Cardiac muscle cell (in vitro differentiated cells and primary cell): Measurements from ENCODE around the gene ARX. TPM values are rescaled to one million over a fixed set of nuclear protein-coding genes. Genes with fewer than 3 reads are reported as not detected.

Source experiments
- DNase-seq, 2 donors: peaks; one replicate each; pipeline versions ENCODE4 v3.0.0 to v3.0.0-alpha.2; 2010 to 2017; ENCODE audit warnings: low read depth in 1 of 2, low spot score in 1 of 2
- H3K27ac ChIP-seq: fragments of 200-600 bp; sonication (generic); 2 replicates; pipeline ENCODE4 v1.5.1; 2016
- H3K27me3 ChIP-seq: fragments of 200-600 bp; sonication (generic); 2 replicates; pipeline ENCODE4 v1.6.0; 2016; ENCODE audit warnings: control low read depth
- H3K36me3 ChIP-seq: fragments of 200-600 bp; sonication (generic); 2 replicates; pipeline ENCODE4 v1.5.1; 2016; ENCODE audit warnings: control low read depth
- H3K4me1 ChIP-seq: fragments of 200-600 bp; sonication (generic); 2 replicates; pipeline ENCODE4 v1.8.1; 2017; ENCODE audit warnings: low read depth, mild to moderate bottlenecking, mixed run types
- H3K4me3 ChIP-seq: fragments of 200-600 bp; sonication (generic); 2 replicates; pipeline ENCODE4 v1.5.1; 2016; ENCODE audit warnings: mild to moderate bottlenecking
- H3K9me3 ChIP-seq: fragments of 200-600 bp; sonication (generic); 2 replicates; pipeline ENCODE4 v1.5.1; 2017; ENCODE audit warnings: low read depth, mild to moderate bottlenecking, control low read depth
- CTCF ChIP-seq: IDR thresholded peaks from 2 replicates; pipeline ENCODE4 v1.5.1; 2012; ENCODE audit warnings: low read depth, mild to moderate bottlenecking, low read length
- polyA plus RNA-seq: library from polyadenylated mRNA; unstranded; fragments of >200 nt; fragmentation: Nextera tagmentation; extraction: Ambion mirVana; gene quantifications from 2 replicates; pipeline ENCODE4 v1.2.1, GENCODE V29; 2016
- total RNA-seq: library from RNA; depleted of rRNA; stranded (reverse); fragments of >200 nt; gene quantifications from 2 replicates; pipeline ENCODE4 v1.2.3, GENCODE V29; 2016

Gene ARX
- total and polyA plus RNA-seq, 2 experiments from 2014 or later, result not detected

- H3K27me3 ChIP-seq, result peaks cover 99% of the 10 kb centered on the region
- H3K4me1 ChIP-seq, result peaks cover 13% of the 10 kb centered on the region
- H3K4me3 ChIP-seq, result no peak overlapping the region
- TF ChIP-seq CTCF, result no peak
- H3K36me3 ChIP-seq, result no peaks in the 10 kb centered on the region
- H3K27ac ChIP-seq, result no peak overlapping the region
- no peak for DNase-seq
- H3K9me3 ChIP-seq, result no peaks in the 10 kb centered on the region
Observed at GRCh38 chrX:25016938-25017598, 1.3 kb upstream of the ARX start.

- DNase-seq, result no peak
- Histone ChIP-seq H3K9me3 (no peaks in the 10 kb centered on the region), H3K36me3 (no peaks in the 10 kb centered on the region), H3K4me1 (peaks cover 14% of the 10 kb centered on the region), H3K4me3 (no peak overlapping the region), H3K27me3 (peaks cover 99% of the 10 kb centered on the region), H3K27ac (no peak overlapping the region)
- TF ChIP-seq CTCF, result no peak
Observed at GRCh38 chrX:25016361-25016671, 551 bp upstream of the ARX start.

GRCh38 chrX:25014366-25014838, 1.4 kb downstream of the ARX start:
- Histone ChIP-seq H3K27ac (no peak overlapping the region), H3K9me3 (no peaks in the 10 kb centered on the region), H3K36me3 (no peaks in the 10 kb centered on the region), H3K27me3 (peaks cover 99% of the 10 kb centered on the region), H3K4me1 (peaks cover 12% of the 10 kb centered on the region), H3K4me3 (no peak overlapping the region)
- TF ChIP-seq CTCF, result no peak
- no peak for DNase-seq

- H3K4me3 ChIP-seq, result no peak overlapping the region
- H3K4me1 ChIP-seq, result peaks cover 12% of the 10 kb centered on the region
- H3K9me3 ChIP-seq, result no peaks in the 10 kb centered on the region
- H3K27ac ChIP-seq, result no peak overlapping the region
- no peak for TF ChIP-seq CTCF
- peaks cover 99% of the 10 kb centered on the region for H3K27me3 ChIP-seq
- DNase-seq, result no peak
- no peaks in the 10 kb centered on the region for H3K36me3 ChIP-seq
Observed at GRCh38 chrX:25013632-25014365, 2.0 kb downstream of the ARX start.

GRCh38 chrX:25012793-25013631, 2.8 kb downstream of the ARX start:
- Histone ChIP-seq H3K4me3 (peak overlapping the region; percentile 12), H3K27ac (no peak overlapping the region), H3K27me3 (peaks cover 99% of the 10 kb centered on the region), H3K4me1 (peaks cover 12% of the 10 kb centered on the region), H3K36me3 (no peaks in the 10 kb centered on the region), H3K9me3 (no peaks in the 10 kb centered on the region)
- DNase-seq, result no peak
- no peak for TF ChIP-seq CTCF
